SU-DHL-6 (cell line): Measurements from ENCODE around the gene ZFR2.

ENCODE experiments used
- H2AFZ ChIP-seq: fragments of 200-600 bp; sonication (generic); 2 replicates; pipeline ENCODE4 v1.6.1; 2014; ENCODE audit warnings: low read depth, mild to moderate bottlenecking, moderate library complexity, mixed read lengths, antibody characterized with exemption, low read length; ENCODE audit not compliant: severe bottlenecking
- H3F3A ChIP-seq: fragments of 200-600 bp; shearing (Covaris generic); 2 replicates; pipeline ENCODE4 v1.6.0; 2016; ENCODE audit warnings: antibody characterized with exemption, mild to moderate bottlenecking; ENCODE audit not compliant: insufficient read depth
- H3K27ac ChIP-seq: fragments of 200-600 bp; sonication (generic); 2 replicates; pipeline ENCODE4 v1.5.1; 2016; ENCODE audit warnings: low read depth, mild to moderate bottlenecking, low read length, moderate library complexity, mixed read lengths
- H3K27me3 ChIP-seq: fragments of 200-600 bp; sonication (generic), shearing (Covaris generic); 2 replicates; pipeline ENCODE4 v1.6.0; 2014; ENCODE audit warnings: mild to moderate bottlenecking, low read length
- H3K36me3 ChIP-seq: fragments of 200-600 bp; sonication (generic); 2 replicates; pipeline ENCODE4 v1.6.1; 2014; ENCODE audit warnings: mild to moderate bottlenecking, low read length, mixed read lengths
- H3K4me2 ChIP-seq: fragments of 300-600, 200-600 bp; shearing (Covaris generic), sonication (generic); 2 replicates; pipeline ENCODE4 v1.6.0; 2014; ENCODE audit warnings: low read length, low read depth, mild to moderate bottlenecking; ENCODE audit not compliant: poor library complexity, severe bottlenecking
- H3K4me3 ChIP-seq: fragments of 200-600 bp; sonication (generic); 2 replicates; pipeline ENCODE4 v1.5.1; 2014; ENCODE audit warnings: antibody characterized with exemption, low read length, mild to moderate bottlenecking, mixed read lengths; ENCODE audit not compliant: insufficient read depth, poor library complexity, severe bottlenecking
- H3K79me2 ChIP-seq: fragments of 200-600 bp; sonication (generic); 2 replicates; pipeline ENCODE4 v1.6.1; 2014; ENCODE audit warnings: mild to moderate bottlenecking, low read length, moderate library complexity; ENCODE audit not compliant: insufficient read depth
- H3K9ac ChIP-seq: fragments of 200-600 bp; sonication (generic); 2 replicates; pipeline ENCODE4 v1.7.0; 2014; ENCODE audit warnings: mild to moderate bottlenecking, low read length
- H3K9me2 ChIP-seq: fragments of 200-600 bp; sonication (generic); replicated peaks from 2 replicates; pipeline ENCODE4 v1.6.1; 2014; ENCODE audit warnings: low read length; ENCODE audit not compliant: insufficient read depth
- H3K9me3 ChIP-seq: fragments of 200-600 bp; sonication (generic); 2 replicates; pipeline ENCODE4 v1.6.1; 2014; ENCODE audit warnings: low read length, mixed read lengths; ENCODE audit not compliant: insufficient read depth
- H4K20me1 ChIP-seq: fragments of 200-600 bp; sonication (generic); 2 replicates; pipeline ENCODE4 v1.6.1; 2014; ENCODE audit warnings: low read depth, mild to moderate bottlenecking, antibody characterized with exemption, low read length, moderate library complexity, mixed read lengths
- EZH2phosphoT487 ChIP-seq: fragments of 200-600 bp; sonication (generic), shearing (Covaris generic); conservative IDR thresholded peaks from 2 replicates; pipeline ENCODE4 v1.6.1; 2018; ENCODE audit warnings: mild to moderate bottlenecking, antibody characterized with exemption, low read length, moderate library complexity, mixed read lengths
- TF ChIP-seq, protein P1 (sequence below): fragments of 200-600 bp; sonication (generic); IDR thresholded peaks from one replicate; pipeline ENCODE4 v1.5.1; 2017; ENCODE audit warnings: antibody characterized with exemption, mild to moderate bottlenecking, low read length, moderate library complexity; ENCODE audit not compliant: insufficient read depth, poor library complexity, severe bottlenecking

The ZFR2 gene

DNA sequence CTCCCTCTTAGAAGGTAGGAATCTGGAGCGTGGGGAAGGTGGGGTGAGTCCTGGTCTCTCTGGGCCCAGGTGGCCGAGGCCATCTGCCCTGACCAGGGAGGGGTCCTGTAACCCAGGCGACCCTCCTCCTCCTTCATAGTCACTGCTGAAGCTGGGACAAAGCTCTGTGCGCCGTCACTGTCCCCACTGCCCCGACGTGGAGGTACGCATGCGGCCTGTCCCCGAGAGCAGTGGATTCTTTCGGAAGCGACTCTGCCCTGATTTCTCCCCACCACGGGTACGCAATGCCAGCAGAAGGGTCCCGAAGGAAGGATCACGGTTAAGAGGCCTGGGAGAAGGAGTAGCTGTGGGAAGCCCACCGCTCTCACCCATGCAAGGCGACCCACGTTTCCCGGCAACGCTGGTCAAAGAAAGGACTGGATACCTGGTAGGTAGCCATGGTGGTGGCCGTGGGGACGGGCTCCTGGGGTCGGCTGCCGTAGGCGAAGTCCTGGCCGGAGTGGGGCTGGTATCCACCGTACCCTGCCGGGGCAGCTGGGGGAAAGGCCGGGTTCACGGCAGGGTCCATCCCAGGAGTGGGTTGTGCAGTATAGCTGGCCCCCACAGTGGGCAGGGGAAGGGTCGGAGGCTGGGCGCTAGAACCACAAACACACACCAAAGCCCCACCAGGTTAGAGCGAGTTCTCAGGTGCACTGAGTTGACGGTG lies 34.3 kb downstream of the ZFR2 start:
- no peak for TF ChIP-seq EZH2phosphoT487
- TF ChIP-seq, protein P1, sequence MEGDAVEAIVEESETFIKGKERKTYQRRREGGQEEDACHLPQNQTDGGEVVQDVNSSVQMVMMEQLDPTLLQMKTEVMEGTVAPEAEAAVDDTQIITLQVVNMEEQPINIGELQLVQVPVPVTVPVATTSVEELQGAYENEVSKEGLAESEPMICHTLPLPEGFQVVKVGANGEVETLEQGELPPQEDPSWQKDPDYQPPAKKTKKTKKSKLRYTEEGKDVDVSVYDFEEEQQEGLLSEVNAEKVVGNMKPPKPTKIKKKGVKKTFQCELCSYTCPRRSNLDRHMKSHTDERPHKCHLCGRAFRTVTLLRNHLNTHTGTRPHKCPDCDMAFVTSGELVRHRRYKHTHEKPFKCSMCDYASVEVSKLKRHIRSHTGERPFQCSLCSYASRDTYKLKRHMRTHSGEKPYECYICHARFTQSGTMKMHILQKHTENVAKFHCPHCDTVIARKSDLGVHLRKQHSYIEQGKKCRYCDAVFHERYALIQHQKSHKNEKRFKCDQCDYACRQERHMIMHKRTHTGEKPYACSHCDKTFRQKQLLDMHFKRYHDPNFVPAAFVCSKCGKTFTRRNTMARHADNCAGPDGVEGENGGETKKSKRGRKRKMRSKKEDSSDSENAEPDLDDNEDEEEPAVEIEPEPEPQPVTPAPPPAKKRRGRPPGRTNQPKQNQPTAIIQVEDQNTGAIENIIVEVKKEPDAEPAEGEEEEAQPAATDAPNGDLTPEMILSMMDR, result no peak
- no peak overlapping the region for H3K9ac ChIP-seq

GRCh38 chr19:3833578-3834348 lies 35.1 kb downstream of the ZFR2 start:
- Histone ChIP-seq H3K27me3 (no peaks in the 10 kb centered on the region), H3K9me3 (peaks cover 10% of the 10 kb centered on the region; the same call in 1 of the 2 replicates), H3K9ac (no peak overlapping the region), H3K36me3 (no peaks in the 10 kb centered on the region), H3K79me2 (no peaks in the 10 kb centered on the region), H3K4me2 (no peak overlapping the region), H2AFZ (no peak overlapping the region), H3K4me3 (no peak overlapping the region), H3F3A (no peaks in the 10 kb centered on the region), H3K9me2 (no peaks in the 10 kb centered on the region), H3K27ac (no peak overlapping the region), H4K20me1 (no peaks in the 10 kb centered on the region)
- no peak for TF ChIP-seq EZH2phosphoT487
- TF ChIP-seq, protein P1, result no peak

More for the DNA sequence above, 34.3 kb downstream of the ZFR2 start:
- no peaks in the 10 kb centered on the region for H3K9me2 ChIP-seq
- H3K79me2 ChIP-seq, result no peaks in the 10 kb centered on the region
- H3F3A ChIP-seq, result no peaks in the 10 kb centered on the region
- no peaks in the 10 kb centered on the region for H4K20me1 ChIP-seq
- no peak overlapping the region for H3K27ac ChIP-seq
- H3K36me3 ChIP-seq, result no peaks in the 10 kb centered on the region
- peaks cover 10% of the 10 kb centered on the region; the same call in 1 of the 2 replicates for H3K9me3 ChIP-seq
- no peak overlapping the region for H3K4me2 ChIP-seq
- no peak overlapping the region for H3K4me3 ChIP-seq
- no peaks in the 10 kb centered on the region for H3K27me3 ChIP-seq
- H2AFZ ChIP-seq, result no peak overlapping the region

DNA sequence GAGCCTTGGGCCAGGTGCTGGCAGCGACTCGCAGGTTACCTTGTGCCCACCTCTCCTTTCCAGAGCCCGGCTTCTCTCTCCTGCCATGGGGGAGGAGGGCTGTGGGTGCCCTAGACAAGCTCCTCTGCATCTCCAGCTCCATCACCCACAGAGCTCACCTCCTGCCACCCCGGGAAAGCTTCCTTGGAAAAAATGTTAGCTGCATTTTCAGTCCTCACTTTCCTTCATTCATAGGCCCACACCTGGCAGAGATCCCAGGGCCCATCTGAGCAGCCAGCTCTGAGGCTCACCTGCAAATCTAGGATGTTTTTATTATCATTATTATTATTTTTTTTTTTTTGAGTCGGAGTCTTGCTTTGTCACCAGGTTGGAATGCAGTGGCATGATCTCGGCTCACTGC lies 36.8 kb downstream of the ZFR2 start:
- Histone ChIP-seq H3K9me2 (no peaks in the 10 kb centered on the region), H3K79me2 (no peaks in the 10 kb centered on the region), H3K36me3 (no peaks in the 10 kb centered on the region), H3K27ac (no peak overlapping the region), H4K20me1 (no peaks in the 10 kb centered on the region), H3K27me3 (no peaks in the 10 kb centered on the region), H3K9ac (no peak overlapping the region), H3K4me2 (no peak overlapping the region), H3K4me3 (no peak overlapping the region), H3F3A (no peaks in the 10 kb centered on the region), H2AFZ (no peak overlapping the region), H3K9me3 (no peaks in the 10 kb centered on the region)
- no peak for TF ChIP-seq EZH2phosphoT487
- TF ChIP-seq, protein P1, result no peak
